Activated naive CD8-positive, alpha-beta T cell (primary cell): ENCODE data around the gene RBL1.
"Not testable (repeated sequence)": the region's sequence is repeated elsewhere in the genome, so short reads cannot be mapped to it uniquely, and the experiment has no call there.

Source experiments
- H3K27ac Mint-ChIP-seq: one replicate; pipeline ENCODE4 v1.8.0; 2021; ENCODE audit warnings: mixed read lengths
- H3K27me3 Mint-ChIP-seq: one replicate; pipeline ENCODE4 v1.8.0; 2021; ENCODE audit warnings: mixed read lengths
- H3K36me3 Mint-ChIP-seq: one replicate; pipeline ENCODE4 v1.8.0; 2021; ENCODE audit warnings: mixed read lengths
- H3K4me1 Mint-ChIP-seq: one replicate; pipeline ENCODE4 v1.8.0; 2021; ENCODE audit warnings: low read depth, mixed read lengths
- H3K4me3 Mint-ChIP-seq: one replicate; pipeline ENCODE4 v1.8.0; 2021; ENCODE audit warnings: mild to moderate bottlenecking, mixed read lengths
- H3K9me3 Mint-ChIP-seq: one replicate; pipeline ENCODE4 v1.8.0; 2021; ENCODE audit warnings: low read depth, mixed read lengths

RBL1 gene

GRCh38 chr20:36992802-36993334, 102.9 kb downstream of the RBL1 start:
- H3K27ac Mint-ChIP-seq = no peak overlapping the region
- no peaks in the 10 kb centered on the region for H3K27me3 Mint-ChIP-seq
- peaks cover 29% of the 10 kb centered on the region for H3K36me3 Mint-ChIP-seq
- no peak overlapping the region for H3K4me3 Mint-ChIP-seq
- H3K4me1 Mint-ChIP-seq = peaks cover 41% of the 10 kb centered on the region
- H3K9me3 Mint-ChIP-seq = no peaks in the 10 kb centered on the region

GRCh38 chr20:36991703-36992102, 104.1 kb downstream of the RBL1 start:
- H3K27ac Mint-ChIP-seq = peak overlapping the region; percentile 10

GRCh38 chr20:36989797-36990196, 106.0 kb downstream of the RBL1 start:
- H3K27me3 Mint-ChIP-seq = no peaks in the 10 kb centered on the region
- no peaks in the 10 kb centered on the region for H3K9me3 Mint-ChIP-seq
- no peak overlapping the region for H3K4me3 Mint-ChIP-seq
- H3K36me3 Mint-ChIP-seq = peaks cover 17% of the 10 kb centered on the region
- peaks cover 42% of the 10 kb centered on the region for H3K4me1 Mint-ChIP-seq
- H3K27ac Mint-ChIP-seq = peak overlapping the region; percentile 46

More at GRCh38 chr20:36991703-36992102, 104.1 kb downstream of the RBL1 start:
- Mint-ChIP-seq H3K9me3 (no peaks in the 10 kb centered on the region), H3K4me3 (no peak overlapping the region), H3K27me3 (no peaks in the 10 kb centered on the region), H3K4me1 (peaks cover 46% of the 10 kb centered on the region), H3K36me3 (peaks cover 29% of the 10 kb centered on the region)

- Mint-ChIP-seq H3K36me3 (peaks cover 12% of the 10 kb centered on the region), H3K4me1 (peaks cover 42% of the 10 kb centered on the region), H3K27me3 (no peaks in the 10 kb centered on the region), H3K9me3 (no peaks in the 10 kb centered on the region), H3K27ac (peak overlapping the region; percentile 83), H3K4me3 (peak overlapping the region; percentile 43)
These were observed 107.3 kb downstream of the RBL1 start for GRCh38 chr20:36988494-36988966.

GRCh38 chr20:36984257-36984638, 111.5 kb downstream of the RBL1 start:
- no peak overlapping the region for H3K4me3 Mint-ChIP-seq

GRCh38 chr20:36975099-36975818, 120.5 kb downstream of the RBL1 start:
- Mint-ChIP-seq H3K27ac (peak overlapping the region; percentile 85), H3K9me3 (no peaks in the 10 kb centered on the region), H3K4me1 (peaks cover 45% of the 10 kb centered on the region), H3K27me3 (no peaks in the 10 kb centered on the region), H3K36me3 (no peaks in the 10 kb centered on the region), H3K4me3 (peak overlapping the region; percentile 59)

More at GRCh38 chr20:36984257-36984638, 111.5 kb downstream of the RBL1 start:
- no peaks in the 10 kb centered on the region for H3K27me3 Mint-ChIP-seq
- no peaks in the 10 kb centered on the region for H3K36me3 Mint-ChIP-seq
- H3K27ac Mint-ChIP-seq = no peak overlapping the region
- no peaks in the 10 kb centered on the region for H3K9me3 Mint-ChIP-seq
- H3K4me1 Mint-ChIP-seq = peaks cover 20% of the 10 kb centered on the region

- Mint-ChIP-seq H3K36me3 (peaks cover 4% of the 10 kb centered on the region), H3K9me3 (no peaks in the 10 kb centered on the region), H3K27ac (no peak overlapping the region), H3K4me1 (peaks cover 51% of the 10 kb centered on the region), H3K27me3 (no peaks in the 10 kb centered on the region), H3K4me3 (peak overlapping the region; percentile 59)
These were observed 121.1 kb downstream of the RBL1 start for GRCh38 chr20:36974660-36975059.

GRCh38 chr20:36971103-36971502, 124.7 kb downstream of the RBL1 start:
- no peaks in the 10 kb centered on the region for H3K27me3 Mint-ChIP-seq
- H3K27ac Mint-ChIP-seq = peak overlapping the region; percentile 74
- H3K9me3 Mint-ChIP-seq = no peaks in the 10 kb centered on the region
- peaks cover 5% of the 10 kb centered on the region for H3K36me3 Mint-ChIP-seq
- H3K4me3 Mint-ChIP-seq = peak overlapping the region; percentile 40
- peaks cover 78% of the 10 kb centered on the region for H3K4me1 Mint-ChIP-seq

- Mint-ChIP-seq H3K4me1 (peaks cover 69% of the 10 kb centered on the region), H3K27ac (peak overlapping the region; percentile 90), H3K36me3 (peaks cover 5% of the 10 kb centered on the region), H3K4me3 (peak overlapping the region; percentile 46), H3K27me3 (no peaks in the 10 kb centered on the region), H3K9me3 (no peaks in the 10 kb centered on the region)
These were observed 126.2 kb downstream of the RBL1 start for GRCh38 chr20:36969478-36970186.

GRCh38 chr20:36969051-36969450, 126.7 kb downstream of the RBL1 start:
- Mint-ChIP-seq H3K27me3 (no peaks in the 10 kb centered on the region), H3K4me1 (peaks cover 66% of the 10 kb centered on the region), H3K4me3 (peak overlapping the region; percentile 46), H3K27ac (peak overlapping the region; percentile 90), H3K9me3 (no peaks in the 10 kb centered on the region), H3K36me3 (peaks cover 5% of the 10 kb centered on the region)

GRCh38 chr20:36967636-36968035, 128.2 kb downstream of the RBL1 start:
- peaks cover 8% of the 10 kb centered on the region for H3K36me3 Mint-ChIP-seq
- H3K4me3 Mint-ChIP-seq = no peak overlapping the region
- H3K27me3 Mint-ChIP-seq = no peaks in the 10 kb centered on the region
- H3K27ac Mint-ChIP-seq = peak overlapping the region; percentile 90
- peaks cover 62% of the 10 kb centered on the region for H3K4me1 Mint-ChIP-seq
- H3K9me3 Mint-ChIP-seq = no peaks in the 10 kb centered on the region

- peaks cover 10% of the 10 kb centered on the region for H3K36me3 Mint-ChIP-seq
- peaks cover 59% of the 10 kb centered on the region for H3K4me1 Mint-ChIP-seq
- H3K27me3 Mint-ChIP-seq, H3K4me3 Mint-ChIP-seq, H3K9me3 Mint-ChIP-seq: not testable (repeated sequence)
- H3K27ac Mint-ChIP-seq = peak overlapping the region; percentile 34
These were observed 128.8 kb downstream of the RBL1 start for GRCh38 chr20:36966965-36967364.

GRCh38 chr20:36962354-36962941, 133.3 kb downstream of the RBL1 start:
- H3K36me3 Mint-ChIP-seq, H3K4me3 Mint-ChIP-seq, H3K9me3 Mint-ChIP-seq, H3K27me3 Mint-ChIP-seq, H3K27ac Mint-ChIP-seq: not testable (repeated sequence)
- H3K4me1 Mint-ChIP-seq = peaks cover 26% of the 10 kb centered on the region

GRCh38 chr20:36959242-36959641, 136.6 kb downstream of the RBL1 start:
- no peaks in the 10 kb centered on the region for H3K9me3 Mint-ChIP-seq
- H3K27me3 Mint-ChIP-seq = no peaks in the 10 kb centered on the region
- H3K27ac Mint-ChIP-seq = no peak overlapping the region
- no peak overlapping the region for H3K4me3 Mint-ChIP-seq
- H3K4me1 Mint-ChIP-seq = peaks cover 31% of the 10 kb centered on the region
- peaks cover 5% of the 10 kb centered on the region for H3K36me3 Mint-ChIP-seq
